ENCODE results near the gene OR2W3. TPM values are rescaled to one million over a fixed set of nuclear protein-coding genes. Genes with fewer than 3 reads are reported as not detected.

Gene OR2W3
- total RNA-seq, 1 experiment from 2014 or later: not detected

- H3K9me3 Mint-ChIP-seq: peaks cover 51 to 69% of the 10 kb centered on the region in 2 experiments
- no peak overlapping the region for H3K23ac ChIP-seq (ENCODE audit: insufficient read length, low read depth, low read length)
- no peaks in the 10 kb centered on the region; a peak in 1 of 7 replicates for H3K36me3 Mint-ChIP-seq (ENCODE audit: insufficient read depth in 1 of 3, low read depth in 3 of 3)
- peaks cover 2% of the 10 kb centered on the region; the same call in 1 of the 2 replicates for H3K79me2 ChIP-seq (ENCODE audit: insufficient read depth, low read length)
- H3K79me1 ChIP-seq (ENCODE audit: insufficient read depth, low read depth, low read length, poor library complexity, severe bottlenecking): no peaks in the 10 kb centered on the region
- H2BK12ac ChIP-seq (ENCODE audit: insufficient read length, low read depth, low read length): no peak overlapping the region
- no peaks in the 10 kb centered on the region for H4K20me1 ChIP-seq (ENCODE audit: control insufficient read depth, insufficient read depth, insufficient read length)
- no peak overlapping the region for H2BK5ac ChIP-seq (ENCODE audit: insufficient read length, low read length)
- no peak overlapping the region for H2BK120ac ChIP-seq (ENCODE audit: low read depth, low read length, poor library complexity, severe bottlenecking)
- H3K18ac ChIP-seq (ENCODE audit: insufficient read length, low read depth, low read length): no peak overlapping the region
- no CpG with 5 or more reads among the region's 14 CpGs for WGBS (ENCODE audit: extremely low coverage, insufficient read length, low lambda C conversion rate)
- H2BK20ac ChIP-seq (ENCODE audit: low read depth, low read length, poor library complexity, severe bottlenecking): no peak overlapping the region
- TF ChIP-seq CTCF (conservative IDR thresholded peaks at IDR 0.05): no peak
- H3T11ph ChIP-seq (ENCODE audit: low read length): no peak overlapping the region
- H2BK15ac ChIP-seq (ENCODE audit: low read depth, low read length): no peak overlapping the region
- H3K4me1 Mint-ChIP-seq: peaks cover 0 to 10% of the 10 kb centered on the region in 2 experiments; a peak in 3 of 4 replicates
- H4K91ac ChIP-seq (ENCODE audit: insufficient read length, low read depth, low read length): no peak overlapping the region
- H3K9ac ChIP-seq (ENCODE audit: extremely low read depth, insufficient read length, low read length): no peak overlapping the region
- H3K27ac ChIP-seq (ENCODE audit: insufficient read length, low read depth, low read length): no peak overlapping the region
- H3K27ac Mint-ChIP-seq: no peak overlapping the region
- no peak overlapping the region for H2AFZ ChIP-seq (ENCODE audit: low read length)
- H3K9me3 ChIP-seq (ENCODE audit: control insufficient read depth, low read depth, low read length): peaks cover 14% of the 10 kb centered on the region
- H3K56ac ChIP-seq (ENCODE audit: insufficient read length, low read depth, low read length): no peak overlapping the region
- H3K27me3 ChIP-seq (ENCODE audit: insufficient read depth, low read length): peaks cover 2% of the 10 kb centered on the region; the same call in 1 of the 2 replicates
- H3K4me3 Mint-ChIP-seq: no peak overlapping the region; a peak in 1 of 5 replicates
- peaks cover 10% of the 10 kb centered on the region for H3K27me3 Mint-ChIP-seq (ENCODE audit: low read depth)
- H3K14ac ChIP-seq (ENCODE audit: insufficient read depth, low read length): no peak overlapping the region
- H4K5ac ChIP-seq (ENCODE audit: insufficient read length, low read depth, low read length): no peak overlapping the region
- H2AK5ac ChIP-seq (ENCODE audit: insufficient read length, low read length): no peak overlapping the region
- H3K4me1 ChIP-seq (ENCODE audit: insufficient read depth, low read length): no peaks in the 10 kb centered on the region
- no peak overlapping the region for H3K4me2 ChIP-seq (ENCODE audit: insufficient read depth, insufficient read length, low read length)
- no peak overlapping the region for H4K8ac ChIP-seq (replicated peaks; ENCODE audit: insufficient read length, low read depth, low read length)
- no peak overlapping the region for H3K4ac ChIP-seq (ENCODE audit: low read depth, low read length)
- DNase-seq: no peak
- no peaks in the 10 kb centered on the region for H3K23me2 ChIP-seq (ENCODE audit: insufficient read length, low read depth, low read length, poor library complexity, severe bottlenecking)
Observed at GRCh38 chr1:247854899-247855545, 40.4 kb upstream of the OR2W3 start.

All from H9 (cell line).